GM19239 (cell line): Measurements from ENCODE around the gene SLC10A1.
A peak's percentile ranks its signal among the peaks of the same experiment; 100 is the strongest.

Source experiments
- DNase-seq: peaks from one replicate; pipeline ENCODE4 v3.0.0; 2011; ENCODE audit warnings: low spot score; ENCODE audit not compliant: insufficient read length
- FAIRE-seq: peaks from 2 replicates; lab custom pipeline; 2011; peaks lifted over from hg19 to GRCh38; lab: Jason Lieb, UNC

SLC10A1 gene

GRCh38 chr14:69727860-69728259, 69.2 kb downstream of the SLC10A1 start:
- no peak for FAIRE-seq

GRCh38 chr14:69726761-69727511, 70.1 kb downstream of the SLC10A1 start:
- FAIRE-seq (peak; percentile 88), DNase-seq (peak; percentile 76)

More at GRCh38 chr14:69727860-69728259, 69.2 kb downstream of the SLC10A1 start:
- no peak for DNase-seq
